Astrocyte (in vitro differentiated cells and primary cell): ENCODE data around the gene ABCF2.

Experiments used
- CTCF ChIP-seq: IDR thresholded peaks from 2 replicates; pipeline ENCODE4 v1.5.1; 2011; ENCODE audit warnings: low read depth, mild to moderate bottlenecking, inconsistent platforms, low read length, moderate library complexity; ENCODE audit not compliant: insufficient read depth
- EZH2 ChIP-seq: IDR thresholded peaks from 2 replicates; pipeline ENCODE4 v1.6.1; 2012; ENCODE audit warnings: mild to moderate bottlenecking, low read length, inconsistent platforms; ENCODE audit not compliant: insufficient read depth

- no peak for TF ChIP-seq CTCF
- no peak for TF ChIP-seq EZH2
These were observed 51.8 kb downstream of the ABCF2 start for GRCh38 chr7:151175047-151175792.
